Measurements from ENCODE around the gene PTPRM.
"Not testable (repeated sequence)": the region's sequence is repeated elsewhere in the genome, so short reads cannot be mapped to it uniquely, and the experiment has no call there.

The PTPRM gene

GRCh38 chr18:7735196-7735595, 168.1 kb downstream of the PTPRM start:
- Histone ChIP-seq H3K79me2 (ENCODE audit: insufficient read depth, low read depth) (no peaks in the 10 kb centered on the region), H3K4me2 (no peak overlapping the region), H3K4me1 (ENCODE audit: low read depth, poor library complexity, severe bottlenecking) (no peaks in the 10 kb centered on the region), H3K27ac (no peak overlapping the region), H3K36me3 (ENCODE audit: insufficient read depth) (no peaks in the 10 kb centered on the region), H2AFZ (ENCODE audit: low read depth) (no peak overlapping the region), H3K27me3 (ENCODE audit: insufficient read depth, low read depth) (no peaks in the 10 kb centered on the region), H3K4me3 (IDR thresholded peaks at IDR 0.05; ENCODE audit: insufficient read depth, low read depth, low read length) (no peak overlapping the region), H3K9ac (no peak overlapping the region), H4K20me1 (ENCODE audit: insufficient read depth) (no peaks in the 10 kb centered on the region)
- TF ChIP-seq, protein P1, sequence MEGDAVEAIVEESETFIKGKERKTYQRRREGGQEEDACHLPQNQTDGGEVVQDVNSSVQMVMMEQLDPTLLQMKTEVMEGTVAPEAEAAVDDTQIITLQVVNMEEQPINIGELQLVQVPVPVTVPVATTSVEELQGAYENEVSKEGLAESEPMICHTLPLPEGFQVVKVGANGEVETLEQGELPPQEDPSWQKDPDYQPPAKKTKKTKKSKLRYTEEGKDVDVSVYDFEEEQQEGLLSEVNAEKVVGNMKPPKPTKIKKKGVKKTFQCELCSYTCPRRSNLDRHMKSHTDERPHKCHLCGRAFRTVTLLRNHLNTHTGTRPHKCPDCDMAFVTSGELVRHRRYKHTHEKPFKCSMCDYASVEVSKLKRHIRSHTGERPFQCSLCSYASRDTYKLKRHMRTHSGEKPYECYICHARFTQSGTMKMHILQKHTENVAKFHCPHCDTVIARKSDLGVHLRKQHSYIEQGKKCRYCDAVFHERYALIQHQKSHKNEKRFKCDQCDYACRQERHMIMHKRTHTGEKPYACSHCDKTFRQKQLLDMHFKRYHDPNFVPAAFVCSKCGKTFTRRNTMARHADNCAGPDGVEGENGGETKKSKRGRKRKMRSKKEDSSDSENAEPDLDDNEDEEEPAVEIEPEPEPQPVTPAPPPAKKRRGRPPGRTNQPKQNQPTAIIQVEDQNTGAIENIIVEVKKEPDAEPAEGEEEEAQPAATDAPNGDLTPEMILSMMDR (conservative IDR thresholded peaks at IDR 0.05; ENCODE audit: low read depth, low read length): no peak

- Histone ChIP-seq H3K36me3 (ENCODE audit: insufficient read depth) (no peaks in the 10 kb centered on the region), H3K4me2 (no peak overlapping the region), H3K4me1 (ENCODE audit: low read depth, poor library complexity, severe bottlenecking) (no peaks in the 10 kb centered on the region), H2AFZ (ENCODE audit: low read depth) (no peak overlapping the region), H3K9ac (no peak overlapping the region), H4K20me1 (ENCODE audit: insufficient read depth) (no peaks in the 10 kb centered on the region), H3K4me3 (IDR thresholded peaks at IDR 0.05; ENCODE audit: insufficient read depth, low read depth, low read length) (no peak overlapping the region), H3K27me3 (ENCODE audit: insufficient read depth, low read depth) (no peaks in the 10 kb centered on the region), H3K27ac (no peak overlapping the region), H3K79me2 (ENCODE audit: insufficient read depth, low read depth) (no peaks in the 10 kb centered on the region)
- TF ChIP-seq, protein P1 (conservative IDR thresholded peaks at IDR 0.05; ENCODE audit: low read depth, low read length): no peak
Measured at GRCh38 chr18:7735626-7736175, 168.6 kb downstream of the PTPRM start.

DNA sequence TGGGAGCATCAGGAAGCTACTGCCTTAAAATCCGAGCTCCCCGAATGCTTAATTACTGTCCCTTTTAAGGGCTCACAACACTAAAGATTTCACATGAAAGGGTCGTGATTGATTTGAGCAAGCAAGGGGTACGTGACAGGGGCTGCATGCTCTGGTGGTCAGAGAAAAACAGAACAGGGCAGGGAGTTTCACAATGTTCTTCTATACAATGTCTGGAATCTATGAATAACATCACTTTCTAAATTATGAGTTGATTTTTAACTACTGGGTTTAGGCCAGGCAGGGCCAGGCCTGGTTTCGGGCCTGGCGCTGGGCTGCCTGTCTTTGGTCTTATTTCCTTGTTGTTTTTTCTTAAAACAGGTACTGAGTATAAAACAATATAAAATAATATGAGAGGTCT, 169.4 kb downstream of the PTPRM start:
- not testable (repeated sequence) for H3K27ac ChIP-seq; H3K9ac ChIP-seq; H4K20me1 ChIP-seq (ENCODE audit: insufficient read depth); H3K4me1 ChIP-seq (ENCODE audit: low read depth, poor library complexity, severe bottlenecking); H2AFZ ChIP-seq (ENCODE audit: low read depth); H3K4me2 ChIP-seq; H3K4me3 ChIP-seq (IDR thresholded peaks at IDR 0.05; ENCODE audit: insufficient read depth, low read depth, low read length); H3K36me3 ChIP-seq (ENCODE audit: insufficient read depth); H3K79me2 ChIP-seq (ENCODE audit: insufficient read depth, low read depth); H3K27me3 ChIP-seq (ENCODE audit: insufficient read depth, low read depth)

- Histone ChIP-seq H3K9ac (no peak overlapping the region), H2AFZ (ENCODE audit: low read depth) (no peak overlapping the region)
Measured at GRCh38 chr18:7737550-7737949, 170.4 kb downstream of the PTPRM start.

DNA sequence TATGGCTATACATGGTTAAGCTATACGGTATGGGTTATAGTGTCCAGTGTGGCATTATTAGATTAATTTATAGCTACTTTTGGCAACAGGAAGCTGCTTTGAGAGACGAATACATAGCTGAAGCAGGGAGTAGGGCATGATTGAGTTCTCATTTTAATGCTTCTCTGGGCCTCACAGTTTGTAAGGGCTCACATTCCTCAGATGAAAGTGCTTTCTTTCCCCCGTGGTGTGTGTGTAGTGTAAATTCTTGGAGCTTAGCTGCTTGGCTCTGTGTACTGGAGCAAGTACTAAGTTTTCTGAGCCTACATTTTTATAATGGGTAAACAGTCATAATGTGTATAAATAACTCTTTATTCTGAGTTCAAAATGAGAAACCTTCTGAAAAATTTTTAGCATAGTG, 173.7 kb downstream of the PTPRM start:
- Histone ChIP-seq H4K20me1 (ENCODE audit: insufficient read depth) (no peaks in the 10 kb centered on the region), H3K4me3 (IDR thresholded peaks at IDR 0.05; ENCODE audit: insufficient read depth, low read depth, low read length) (no peak overlapping the region), H3K79me2 (ENCODE audit: insufficient read depth, low read depth) (no peaks in the 10 kb centered on the region), H3K4me1 (ENCODE audit: low read depth, poor library complexity, severe bottlenecking) (no peaks in the 10 kb centered on the region), H3K4me2 (no peak overlapping the region), H3K27me3 (ENCODE audit: insufficient read depth, low read depth) (no peaks in the 10 kb centered on the region), H2AFZ (ENCODE audit: low read depth) (no peak overlapping the region), H3K9ac (no peak overlapping the region), H3K27ac (no peak overlapping the region), H3K36me3 (ENCODE audit: insufficient read depth) (no peaks in the 10 kb centered on the region)
- TF ChIP-seq, protein P1 (conservative IDR thresholded peaks at IDR 0.05; ENCODE audit: low read depth, low read length): no peak

More at GRCh38 chr18:7737550-7737949, 170.4 kb downstream of the PTPRM start:
- TF ChIP-seq, protein P1 (conservative IDR thresholded peaks at IDR 0.05; ENCODE audit: low read depth, low read length): no peak
- no peaks in the 10 kb centered on the region for H3K79me2 ChIP-seq (ENCODE audit: insufficient read depth, low read depth)
- no peaks in the 10 kb centered on the region for H3K27me3 ChIP-seq (ENCODE audit: insufficient read depth, low read depth)
- no peaks in the 10 kb centered on the region for H4K20me1 ChIP-seq (ENCODE audit: insufficient read depth)
- H3K27ac ChIP-seq: no peak overlapping the region
- no peaks in the 10 kb centered on the region for H3K4me1 ChIP-seq (ENCODE audit: low read depth, poor library complexity, severe bottlenecking)
- no peak overlapping the region for H3K4me3 ChIP-seq (IDR thresholded peaks at IDR 0.05; ENCODE audit: insufficient read depth, low read depth, low read length)
- H3K36me3 ChIP-seq (ENCODE audit: insufficient read depth): no peaks in the 10 kb centered on the region
- no peak overlapping the region for H3K4me2 ChIP-seq

Data from KMS-11 (cell line).